GM04504 (cell line): Measurements from ENCODE around the gene RASGEF1C.

ENCODE experiments used
- DNase-seq: peaks from one replicate; pipeline ENCODE4 v3.0.0-alpha.2; 2012; ENCODE audit warnings: low read depth

The RASGEF1C gene

DNA sequence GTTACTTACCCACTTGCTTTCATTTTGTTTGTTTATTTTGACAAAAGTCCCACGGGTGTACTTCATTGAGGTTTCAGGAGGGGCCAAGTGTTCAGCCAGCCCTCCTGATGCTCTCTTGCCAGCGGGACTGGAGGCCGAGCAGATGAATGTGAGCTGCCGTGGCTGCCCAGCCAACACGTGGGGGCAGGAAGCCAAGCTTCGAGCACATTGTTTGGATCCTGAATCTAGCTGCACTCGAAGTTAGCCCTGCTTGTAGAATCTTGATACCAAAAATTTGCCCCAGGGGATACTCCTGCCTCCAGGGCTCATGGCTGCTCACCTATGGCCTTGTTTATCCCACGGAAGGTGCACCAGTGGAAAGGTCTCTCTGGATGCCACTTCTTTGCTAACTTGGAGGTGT is 49.3 kb downstream of the RASGEF1C start:
- DNase-seq = no peak

GRCh38 chr5:180157866-180158265 is 51.1 kb downstream of the RASGEF1C start:
- no peak for DNase-seq

DNA sequence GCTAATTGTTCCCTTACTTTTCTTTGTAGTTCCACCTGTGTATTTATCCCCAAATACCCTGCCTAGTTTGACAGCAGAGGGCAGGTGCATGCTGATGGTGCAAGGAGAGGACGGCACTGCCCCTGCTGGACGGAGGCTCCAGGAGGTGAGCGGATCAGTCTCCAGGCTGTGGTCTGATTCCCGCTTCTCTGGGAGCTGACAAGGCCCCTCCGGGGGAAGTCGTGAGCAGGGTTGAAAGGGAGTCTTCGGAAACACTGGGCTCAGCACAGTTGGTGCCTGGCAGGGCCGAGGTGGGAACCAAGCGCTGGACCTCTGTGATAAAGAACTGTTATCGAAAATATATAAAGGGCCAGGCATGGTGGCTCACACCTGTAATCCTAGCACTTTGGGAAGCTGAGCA is 52.9 kb downstream of the RASGEF1C start:
- DNase-seq = no peak

DNA sequence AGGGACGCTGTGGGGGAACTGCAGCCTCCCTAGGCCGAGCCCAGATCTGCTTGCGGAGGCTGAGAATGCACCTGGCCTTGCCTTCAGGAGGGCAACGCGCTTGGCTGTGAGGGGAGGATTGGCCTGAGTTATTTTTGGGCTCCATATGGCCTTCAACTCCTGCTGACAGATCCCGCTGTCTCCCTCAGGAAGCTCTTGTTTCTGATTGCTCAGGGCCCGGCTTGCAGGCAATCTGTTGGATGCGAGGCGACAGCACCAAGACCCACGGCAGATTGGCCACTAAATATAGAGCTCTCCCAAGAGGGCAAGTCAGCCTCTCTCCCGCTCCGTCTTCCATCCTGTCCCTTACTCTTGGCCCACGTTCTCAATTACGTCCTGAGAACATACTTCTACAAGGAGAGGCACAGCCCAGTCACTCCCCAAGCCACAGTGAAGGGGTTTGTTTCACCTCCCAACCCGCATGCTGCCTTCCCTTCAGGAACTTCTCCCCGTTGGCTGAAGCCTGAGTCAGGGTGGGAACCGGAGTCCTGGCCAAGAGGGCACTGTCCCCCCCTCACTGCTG is 53.6 kb downstream of the RASGEF1C start:
- no peak for DNase-seq

DNA sequence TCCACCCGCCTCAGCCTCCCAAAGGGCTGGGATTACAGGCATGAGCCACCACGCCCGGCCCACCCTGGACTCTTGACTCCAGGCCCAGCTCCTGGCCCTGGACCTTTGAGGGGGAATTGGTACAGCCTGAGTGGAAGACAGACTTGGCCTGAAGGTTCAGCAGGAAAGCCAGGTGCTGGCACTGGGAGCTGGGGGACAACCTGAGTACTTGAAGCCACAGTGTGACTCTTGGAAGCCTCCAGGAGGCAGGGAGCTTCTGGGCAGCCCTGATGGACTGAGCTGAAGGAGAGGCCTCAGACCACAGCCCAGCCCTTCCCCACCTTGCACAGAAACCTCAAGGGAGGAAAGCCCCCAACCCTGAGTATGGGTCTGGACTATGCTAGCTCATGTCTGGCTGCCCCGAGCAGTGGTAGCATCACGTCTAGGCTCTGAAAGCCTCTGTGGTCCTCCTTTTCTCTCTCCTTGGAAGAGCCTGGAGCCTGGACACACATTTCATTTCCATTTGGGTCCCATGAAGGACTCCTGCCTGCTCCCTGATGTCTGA is 54.1 kb downstream of the RASGEF1C start:
- DNase-seq = no peak

DNA sequence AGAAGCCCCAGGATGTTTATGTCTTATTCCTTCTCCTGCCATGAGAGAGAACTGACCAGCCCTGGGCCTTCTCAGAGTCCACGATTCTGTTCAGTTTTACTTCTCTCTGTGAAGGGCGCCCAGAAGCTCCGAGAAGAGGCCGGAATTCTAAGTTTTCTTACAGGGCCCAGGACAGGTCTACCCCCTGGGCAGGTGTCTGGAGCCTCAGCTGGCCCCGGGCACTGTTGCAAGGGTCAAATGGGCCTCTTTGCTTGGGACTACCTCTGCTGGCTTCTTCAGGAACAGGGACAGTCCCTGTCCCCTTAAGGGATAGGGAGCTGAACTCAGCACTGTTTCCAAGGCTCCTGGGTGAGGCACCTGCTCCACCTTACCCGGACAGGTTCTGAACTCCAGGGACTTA is 55.0 kb downstream of the RASGEF1C start:
- no peak for DNase-seq

DNA sequence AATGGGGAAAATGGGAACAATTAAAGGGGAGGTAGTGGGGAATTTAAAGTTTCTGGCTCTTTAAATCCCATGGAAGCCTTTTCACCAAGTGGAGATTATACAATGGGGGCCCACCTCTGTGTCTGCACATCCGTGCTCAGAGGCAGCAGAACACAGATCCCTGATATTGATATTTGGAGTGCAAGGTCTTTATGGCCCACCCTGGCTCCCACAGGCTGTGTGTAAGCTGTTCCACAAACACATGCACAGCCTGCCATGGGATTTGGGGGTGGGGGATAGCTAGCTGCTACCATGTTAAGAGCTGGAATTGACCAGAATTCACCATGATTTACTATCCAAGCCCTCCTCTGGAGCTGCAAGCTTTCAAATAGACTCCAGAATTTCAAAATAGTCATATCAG is 55.9 kb downstream of the RASGEF1C start:
- DNase-seq = no peak

DNA sequence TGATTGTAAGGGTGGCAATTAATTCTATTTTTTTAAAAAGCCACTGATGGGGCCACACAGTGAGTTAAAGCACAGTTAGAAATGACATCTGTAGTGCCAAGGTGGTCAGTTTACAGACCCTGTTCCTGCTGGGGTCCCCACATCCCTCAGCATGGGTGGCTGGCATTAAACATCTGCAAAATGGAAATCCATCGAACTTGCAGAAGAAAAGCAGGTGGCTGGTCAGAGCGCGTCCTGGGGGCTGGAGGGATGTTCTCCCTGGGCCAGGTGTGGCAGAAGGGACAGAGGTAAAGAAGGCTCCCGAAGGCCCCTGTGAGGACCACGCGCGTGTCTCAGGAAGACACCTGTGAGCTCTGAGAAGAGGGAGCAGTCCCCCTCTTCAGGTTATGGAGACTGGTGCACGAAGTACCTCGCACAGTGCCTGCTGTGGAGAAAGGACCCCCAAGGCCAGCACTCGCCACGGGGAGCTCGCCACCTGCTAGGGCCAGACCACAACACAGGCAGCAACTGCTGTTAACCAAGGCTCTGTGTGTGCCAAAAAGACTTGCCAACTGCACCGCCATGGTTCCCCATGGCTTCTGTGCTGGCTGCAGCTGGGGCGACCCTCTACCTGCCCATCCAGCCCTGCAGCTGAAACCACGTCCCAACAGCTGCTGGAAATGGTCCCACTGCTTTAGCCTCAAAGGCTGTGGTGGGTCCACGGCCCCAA is 65.2 kb downstream of the RASGEF1C start:
- DNase-seq = no peak

GRCh38 chr5:180142824-180143610 is 66.0 kb downstream of the RASGEF1C start:
- DNase-seq = no peak

DNA sequence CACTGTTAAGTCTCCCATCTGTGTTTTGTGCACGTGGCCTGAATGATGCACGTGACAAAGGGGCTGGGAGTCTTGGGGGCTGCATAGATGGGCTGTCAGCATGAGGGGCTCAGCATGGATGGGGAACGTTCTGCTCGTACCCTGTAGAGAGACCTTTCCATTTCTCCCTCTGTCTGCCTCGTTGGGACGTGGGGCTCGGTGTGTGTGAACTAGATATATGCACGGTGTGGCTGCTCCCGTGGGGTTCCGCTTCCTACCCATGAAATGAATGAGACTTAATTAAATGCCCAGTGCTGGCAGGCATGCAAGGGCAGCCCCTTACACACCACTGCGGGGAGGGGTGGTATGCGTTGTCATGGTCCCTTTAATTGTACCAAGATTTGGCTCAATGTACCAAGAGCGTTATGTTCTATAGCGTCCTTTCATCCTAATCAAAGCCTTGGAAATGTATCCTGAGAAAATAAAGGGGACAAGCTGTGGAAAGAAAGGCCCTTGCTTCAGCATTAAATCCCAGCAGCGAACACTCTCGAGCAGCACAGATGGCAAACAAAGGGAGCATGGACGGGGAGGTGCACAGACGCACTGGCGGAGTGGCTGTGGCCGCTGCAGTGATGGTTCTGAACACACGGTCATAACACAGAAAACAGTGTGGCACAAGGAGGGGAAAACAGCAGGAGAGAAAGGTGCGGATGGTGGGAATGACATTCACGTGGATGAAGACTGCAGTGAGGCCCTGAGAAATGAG is 66.8 kb downstream of the RASGEF1C start:
- no peak for DNase-seq

DNA sequence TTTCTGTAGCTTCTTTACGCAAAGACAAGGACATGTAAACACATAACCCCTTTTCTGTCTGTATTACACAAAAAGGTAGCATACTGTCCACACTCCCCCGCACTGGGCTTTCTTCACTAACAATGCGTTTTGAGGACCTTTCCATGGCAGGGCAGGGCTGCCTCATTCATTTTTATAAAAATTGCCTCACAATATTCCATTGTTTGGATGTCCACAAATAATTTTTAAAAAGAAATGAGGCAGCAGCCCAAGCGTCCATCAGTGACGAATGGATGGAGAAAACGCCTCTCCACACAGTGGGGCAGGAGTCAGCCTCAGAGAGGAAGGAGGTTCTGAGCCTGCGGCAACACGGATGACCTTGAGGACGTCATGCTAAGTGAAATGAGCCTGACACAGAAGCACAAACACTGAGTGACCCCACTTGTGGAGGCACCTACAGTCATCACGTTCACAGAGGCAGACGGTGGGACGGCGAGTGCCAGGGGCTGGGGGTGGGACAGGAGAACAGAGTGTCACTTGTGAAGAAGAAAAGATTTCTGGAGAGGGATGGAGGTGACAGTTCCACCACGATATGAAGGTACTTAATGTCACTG is 67.8 kb downstream of the RASGEF1C start:
- no peak for DNase-seq

DNA sequence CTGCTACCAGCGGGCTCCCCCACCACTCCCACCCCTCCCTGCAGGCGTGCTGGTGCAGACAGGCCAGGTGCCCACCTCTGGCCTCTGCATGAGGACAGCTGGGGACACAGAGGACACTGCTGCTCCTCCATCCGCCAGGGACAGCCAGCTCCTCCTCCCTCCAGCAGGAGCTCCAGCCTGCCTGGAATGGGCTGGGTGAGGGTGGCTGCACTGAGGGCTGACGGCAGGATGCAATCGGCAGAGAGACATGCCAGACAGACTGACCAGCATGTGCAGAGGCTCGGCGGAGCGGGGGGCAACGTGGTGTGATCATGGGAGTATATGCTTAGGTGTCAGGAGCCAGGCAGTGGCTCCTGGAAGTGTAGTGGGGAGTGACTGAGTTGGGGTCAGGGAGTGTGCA is 68.4 kb downstream of the RASGEF1C start:
- no peak for DNase-seq

GRCh38 chr5:180140079-180140554 is 68.9 kb downstream of the RASGEF1C start:
- DNase-seq = no peak

- no peak for DNase-seq
These were observed 69.3 kb downstream of the RASGEF1C start for GRCh38 chr5:180139731-180140055.

DNA sequence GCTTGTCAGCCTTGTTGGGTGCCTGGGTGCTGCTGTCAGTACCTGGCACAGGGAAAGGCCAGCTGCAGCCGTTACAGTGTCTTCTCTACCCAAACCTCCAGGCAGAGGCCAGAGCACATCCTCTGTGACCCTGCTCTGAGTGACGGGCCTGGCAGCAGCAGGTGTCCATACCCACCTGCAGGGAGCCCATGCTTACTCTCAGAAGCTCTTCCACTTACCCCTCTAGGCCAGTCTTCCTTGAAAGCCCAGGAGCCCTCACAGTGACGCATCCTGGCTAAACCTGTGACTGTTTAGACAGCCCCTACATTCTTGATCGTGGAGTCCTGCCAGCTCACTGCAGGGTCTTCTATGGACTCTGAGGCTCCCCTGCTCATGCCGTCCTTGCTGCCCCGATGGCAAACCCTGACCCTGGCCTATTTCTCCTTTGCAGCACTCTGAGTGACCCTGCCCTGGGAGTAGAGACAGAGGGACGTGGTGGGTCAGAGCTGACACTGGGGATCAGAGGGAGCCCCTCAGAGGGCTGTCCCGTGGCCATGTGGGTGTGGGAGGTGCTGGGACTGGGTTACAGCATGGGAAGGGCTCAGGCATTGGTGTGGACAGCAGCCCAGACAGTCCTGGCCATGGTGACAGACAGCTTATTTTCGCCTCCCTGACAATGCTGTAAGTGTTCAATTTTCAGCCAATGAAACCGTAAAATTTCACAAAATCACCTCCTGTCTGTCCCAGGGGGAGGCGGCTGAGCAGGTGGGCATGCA is 69.9 kb downstream of the RASGEF1C start:
- no peak for DNase-seq

- no peak for DNase-seq
These were observed 70.6 kb downstream of the RASGEF1C start for GRCh38 chr5:180138214-180138975.

DNA sequence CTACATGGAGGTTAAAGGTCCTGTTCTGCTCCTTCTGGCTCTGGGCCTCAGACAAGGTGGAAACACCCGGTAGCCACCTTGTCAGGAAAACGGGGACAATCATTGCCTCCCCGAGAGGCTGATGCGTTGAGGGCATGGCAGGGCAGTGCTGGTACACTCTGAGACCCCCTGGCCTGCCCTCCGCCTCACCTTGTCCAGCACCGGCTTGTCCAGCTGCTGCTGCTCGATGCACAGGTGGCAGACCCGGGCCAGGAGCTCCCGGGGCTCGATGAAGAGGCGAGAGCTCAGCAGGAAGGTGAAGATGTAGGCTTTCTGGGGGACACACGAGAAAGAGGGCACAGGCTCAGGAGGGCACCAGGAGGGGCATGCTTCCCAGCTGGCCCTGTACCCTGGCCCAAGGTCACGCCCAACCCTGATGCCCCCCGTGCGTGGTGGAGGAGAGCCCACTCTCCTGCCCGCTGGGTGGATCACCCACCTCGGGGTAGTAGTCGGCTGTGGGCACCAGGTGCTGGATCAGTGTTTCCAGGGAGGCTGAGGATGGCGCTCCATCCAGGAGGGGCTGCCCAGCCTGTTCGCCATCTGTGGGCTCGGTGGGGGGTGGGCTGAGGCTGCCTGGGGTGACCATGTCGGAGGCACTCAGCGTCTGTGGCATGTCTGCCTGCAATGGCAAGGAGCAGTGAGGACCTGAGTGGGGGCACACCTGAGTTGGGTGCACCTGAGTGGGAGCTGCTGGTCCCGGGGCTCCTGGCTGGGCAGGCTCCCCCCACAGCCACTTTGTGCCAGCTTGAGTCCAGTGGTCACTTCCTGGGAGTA is 71.4 kb downstream of the RASGEF1C start:
- no peak for DNase-seq

GRCh38 chr5:180136630-180137381 is 72.2 kb downstream of the RASGEF1C start:
- DNase-seq = no peak
